H9 (cell line): ENCODE results near the gene KCNK5. TPM values are rescaled to one million over a fixed set of nuclear protein-coding genes. Genes with fewer than 3 reads are reported as not detected.

Experiments
- DNase-seq: peaks from one replicate; pipeline ENCODE4 v3.0.0-alpha.2; 2017
- H2AFZ ChIP-seq: one replicate; pipeline ENCODE4 v1.6.1; 2013; ENCODE audit warnings: mild to moderate bottlenecking, low read length, control low read depth, moderate library complexity
- H2AK5ac ChIP-seq: 2 replicates; pipeline ENCODE4 v1.6.1; 2013; ENCODE audit warnings: low read length, control low read depth, mixed read lengths; ENCODE audit not compliant: insufficient read length
- H2BK120ac ChIP-seq: one replicate; pipeline ENCODE4 v1.6.1; 2013; ENCODE audit warnings: low read depth, mild to moderate bottlenecking, low read length, control low read depth, inconsistent platforms; ENCODE audit not compliant: poor library complexity, severe bottlenecking
- H2BK12ac ChIP-seq: 2 replicates; pipeline ENCODE4 v1.6.1; 2013; ENCODE audit warnings: low read length, control low read depth, mixed read lengths, low read depth; ENCODE audit not compliant: insufficient read length
- H2BK15ac ChIP-seq: 2 replicates; pipeline ENCODE4 v1.6.1; 2013; ENCODE audit warnings: low read depth, low read length, control low read depth
- H2BK20ac ChIP-seq: one replicate; pipeline ENCODE4 v1.6.1; 2013; ENCODE audit warnings: low read depth, mild to moderate bottlenecking, low read length, control low read depth, inconsistent platforms; ENCODE audit not compliant: poor library complexity, severe bottlenecking
- H2BK5ac ChIP-seq: 2 replicates; pipeline ENCODE4 v1.6.1; 2013; ENCODE audit warnings: low read length, control low read depth, mixed read lengths; ENCODE audit not compliant: insufficient read length
- H3K14ac ChIP-seq: 2 replicates; pipeline ENCODE4 v1.6.1; 2013; ENCODE audit warnings: low read length, control low read depth; ENCODE audit not compliant: insufficient read depth
- H3K18ac ChIP-seq: 2 replicates; pipeline ENCODE4 v1.6.1; 2013; ENCODE audit warnings: low read depth, mild to moderate bottlenecking, mixed read lengths, low read length, control low read depth; ENCODE audit not compliant: insufficient read length
- H3K23ac ChIP-seq: 2 replicates; pipeline ENCODE4 v1.6.1; 2013; ENCODE audit warnings: low read length, control low read depth, mixed read lengths, low read depth; ENCODE audit not compliant: insufficient read length
- H3K23me2 ChIP-seq: 2 replicates; pipeline ENCODE4 v1.6.1; 2013; ENCODE audit warnings: low read depth, mild to moderate bottlenecking, mixed read lengths, low read length, control low read depth; ENCODE audit not compliant: insufficient read length, poor library complexity, severe bottlenecking
- H3K27ac ChIP-seq: 2 replicates; pipeline ENCODE4 v1.5.1; 2013; ENCODE audit warnings: low read length, control low read depth, mixed read lengths, low read depth; ENCODE audit not compliant: insufficient read length
- H3K27me3 ChIP-seq: 2 replicates; pipeline ENCODE4 v1.6.1; 2013; ENCODE audit warnings: low read length, control low read depth, inconsistent platforms; ENCODE audit not compliant: insufficient read depth
- H3K4ac ChIP-seq: 2 replicates; pipeline ENCODE4 v1.6.1; 2013; ENCODE audit warnings: low read depth, mild to moderate bottlenecking, control low read depth, inconsistent platforms, low read length, moderate library complexity
- H3K4me1 ChIP-seq: 2 replicates; pipeline ENCODE4 v1.6.1; 2013; ENCODE audit warnings: low read length, control low read depth, inconsistent platforms; ENCODE audit not compliant: insufficient read depth
- H3K4me2 ChIP-seq: 2 replicates; pipeline ENCODE4 v1.6.1; 2013; ENCODE audit warnings: low read length, control low read depth, mixed read lengths; ENCODE audit not compliant: insufficient read length, insufficient read depth
- H3K56ac ChIP-seq: 2 replicates; pipeline ENCODE4 v1.6.1; 2013; ENCODE audit warnings: low read depth, mild to moderate bottlenecking, mixed read lengths, low read length, control low read depth; ENCODE audit not compliant: insufficient read length
- H3K79me1 ChIP-seq: 2 replicates; pipeline ENCODE4 v1.6.1; 2013; ENCODE audit warnings: low read depth, mild to moderate bottlenecking, moderate library complexity, low read length, control low read depth, inconsistent platforms; ENCODE audit not compliant: insufficient read depth, poor library complexity, severe bottlenecking
- H3K79me2 ChIP-seq: 2 replicates; pipeline ENCODE4 v1.6.1; 2013; ENCODE audit warnings: low read length, control low read depth, inconsistent platforms; ENCODE audit not compliant: insufficient read depth
- H3K9ac ChIP-seq: 2 replicates; pipeline ENCODE4 v1.6.1; 2013; ENCODE audit warnings: low read length, control low read depth, mixed read lengths; ENCODE audit not compliant: insufficient read length; ENCODE audit errors: extremely low read depth
- H3K9me3 ChIP-seq: one replicate; pipeline ENCODE4 v1.6.1; 2013; ENCODE audit warnings: low read depth, low read length, inconsistent platforms; ENCODE audit not compliant: control insufficient read depth
- H3T11ph ChIP-seq: one replicate; pipeline ENCODE4 v1.6.1; 2013; ENCODE audit warnings: mild to moderate bottlenecking, low read length, control low read depth, inconsistent platforms
- H4K20me1 ChIP-seq: one replicate; pipeline ENCODE4 v1.6.1; 2013; ENCODE audit not compliant: control insufficient read depth, insufficient read length, insufficient read depth
- H4K5ac ChIP-seq: 2 replicates; pipeline ENCODE4 v1.6.1; 2013; ENCODE audit warnings: low read depth, mild to moderate bottlenecking, mixed read lengths, low read length, control low read depth; ENCODE audit not compliant: insufficient read length
- H4K8ac ChIP-seq: replicated peaks from 2 replicates; pipeline ENCODE4 v1.6.1; 2013; ENCODE audit warnings: low read length, control low read depth, mixed read lengths, low read depth; ENCODE audit not compliant: insufficient read length
- H4K91ac ChIP-seq: 2 replicates; pipeline ENCODE4 v1.6.1; 2013; ENCODE audit warnings: low read depth, mild to moderate bottlenecking, moderate library complexity, mixed read lengths, low read length, control low read depth; ENCODE audit not compliant: insufficient read length
- H3K27ac Mint-ChIP-seq, 3 experiments: 2 replicates in 2 of 3; 3 replicates in 1 of 3; pipeline ENCODE4 v1.8.0; 2020 to 2021; ENCODE audit warnings: mixed read lengths in 3 of 3, mild to moderate bottlenecking in 1 of 3, moderate library complexity in 1 of 3
- H3K27me3 Mint-ChIP-seq: 2 replicates; pipeline ENCODE4 v1.8.0; 2021; ENCODE audit warnings: low read depth, mild to moderate bottlenecking, moderate library complexity, mixed read lengths
- H3K36me3 Mint-ChIP-seq, 3 experiments: 2 replicates in 2 of 3; 3 replicates in 1 of 3; pipeline ENCODE4 v1.8.0; 2020 to 2021; ENCODE audit warnings: low read depth in 3 of 3, mixed read lengths in 3 of 3; ENCODE audit not compliant: insufficient read depth in 1 of 3
- H3K4me1 Mint-ChIP-seq, 2 experiments: 2 replicates each; pipeline ENCODE4 v1.8.0; 2020; ENCODE audit warnings: mixed read lengths in 2 of 2
- H3K4me3 Mint-ChIP-seq, 2 experiments: 2 replicates in 1 of 2; 3 replicates in 1 of 2; pipeline ENCODE4 v1.8.0; 2020 to 2021; ENCODE audit warnings: mild to moderate bottlenecking in 2 of 2, mixed read lengths in 2 of 2, moderate library complexity in 1 of 2
- H3K9me3 Mint-ChIP-seq, 2 experiments: 2 replicates in 1 of 2; 3 replicates in 1 of 2; pipeline ENCODE4 v1.8.0; 2020; ENCODE audit warnings: mild to moderate bottlenecking in 2 of 2, mixed read lengths in 2 of 2, moderate library complexity in 1 of 2
- CTCF ChIP-seq: fragments of 200-600 bp; sonication (generic); conservative IDR thresholded peaks from 3 replicates; pipeline ENCODE4 v1.8.0; 2021; ENCODE audit warnings: antibody characterized with exemption, mild to moderate bottlenecking
- WGBS: extraction: QIAGEN DNeasy Blood & Tissue Kit; methylation state at CpG from one replicate; pipeline ENCODE4 v1.1.7; 2013; ENCODE audit warnings: missing lambda C conversion rate, low lambda C conversion rate, mixed read lengths; ENCODE audit not compliant: insufficient read length; ENCODE audit errors: extremely low coverage; 5-methylcytosine and 5-hydroxymethylcytosine counted together
- total RNA-seq: library from RNA; stranded (reverse); gene quantifications from 2 replicates; pipeline ENCODE4 v1.2.1, GENCODE V29; 2021

The KCNK5 gene
- total RNA-seq, 1 experiment from 2014 or later = 30.0 TPM

GRCh38 chr6:39274903-39275302 lies 45.6 kb upstream of the KCNK5 start:
- H2BK5ac ChIP-seq = no peak overlapping the region
- DNase-seq = no peak
- no CpG with 5 or more reads among the region's 3 CpGs for WGBS
- H3K9me3 ChIP-seq = no peaks in the 10 kb centered on the region
- H3K18ac ChIP-seq = no peak overlapping the region
- H3K4ac ChIP-seq = no peak overlapping the region
- H2BK20ac ChIP-seq = no peak overlapping the region
- Mint-ChIP-seq H3K4me3 (no peak overlapping the region), H3K27ac (no peak overlapping the region), H3K9me3 (no peaks in the 10 kb centered on the region; a peak in 1 of 5 replicates), H3K36me3 (no peaks in the 10 kb centered on the region; a peak in 2 of 7 replicates), H3K4me1 (peaks cover 39 to 40% of the 10 kb centered on the region in 2 experiments), H3K27me3 (no peaks in the 10 kb centered on the region; the same call in 1 of the 2 replicates)
- H3K27ac ChIP-seq = no peak overlapping the region
- no peak overlapping the region for H4K91ac ChIP-seq
- H3K23ac ChIP-seq = no peak overlapping the region
- no peak overlapping the region for H3K4me2 ChIP-seq
- H3K23me2 ChIP-seq = no peaks in the 10 kb centered on the region
- no peak overlapping the region for H3T11ph ChIP-seq
- H3K79me2 ChIP-seq = no peaks in the 10 kb centered on the region
- no peak overlapping the region for H3K9ac ChIP-seq
- H2AFZ ChIP-seq = no peak overlapping the region
- no peak overlapping the region for H2BK15ac ChIP-seq
- no peak overlapping the region for H3K14ac ChIP-seq
- H3K56ac ChIP-seq = no peak overlapping the region
- no peak overlapping the region for H2BK120ac ChIP-seq
- H2AK5ac ChIP-seq = no peak overlapping the region
- no peaks in the 10 kb centered on the region for H3K79me1 ChIP-seq
- H4K20me1 ChIP-seq = no peaks in the 10 kb centered on the region
- H2BK12ac ChIP-seq = no peak overlapping the region
- no peaks in the 10 kb centered on the region for H3K27me3 ChIP-seq
- TF ChIP-seq CTCF = no peak
- H4K8ac ChIP-seq = no peak overlapping the region
- no peak overlapping the region for H4K5ac ChIP-seq
- H3K4me1 ChIP-seq = peaks cover 13% of the 10 kb centered on the region
